NCI-H748 treated with DMSO at 0.1 percent for 48 hours (cell line): Measurements from ENCODE around the gene SOX6.
"Not testable (repeated sequence)": the region's sequence is repeated elsewhere in the genome, so short reads cannot be mapped to it uniquely, and the experiment has no call there.

Source experiments
- DNase-seq: peaks from one replicate; lab custom pipeline; 2025; lab: John Stamatoyannopoulos, UW

The SOX6 gene

GRCh38 chr11:16040151-16040550 is 316.2 kb downstream of the SOX6 start:
- DNase-seq: no peak

DNA sequence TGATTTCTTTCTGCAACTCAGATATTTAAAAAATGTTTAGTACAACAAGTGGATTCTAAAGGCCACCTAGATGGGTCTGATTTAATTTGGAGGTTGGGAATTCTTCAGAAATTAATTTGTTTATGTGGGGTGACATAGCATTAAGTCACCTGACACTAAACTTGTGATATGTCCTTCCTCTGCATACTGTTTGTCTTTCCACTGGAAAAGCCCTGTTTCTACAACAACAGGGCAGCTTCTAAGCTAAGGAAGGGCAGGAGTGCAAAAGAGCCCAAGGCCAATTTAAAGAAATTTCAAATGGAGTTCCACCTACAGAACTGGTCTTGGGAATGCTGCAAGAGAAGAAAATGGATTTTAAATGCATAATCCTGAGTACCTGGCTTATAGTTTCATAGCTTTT is 319.2 kb downstream of the SOX6 start:
- DNase-seq: no peak

DNA sequence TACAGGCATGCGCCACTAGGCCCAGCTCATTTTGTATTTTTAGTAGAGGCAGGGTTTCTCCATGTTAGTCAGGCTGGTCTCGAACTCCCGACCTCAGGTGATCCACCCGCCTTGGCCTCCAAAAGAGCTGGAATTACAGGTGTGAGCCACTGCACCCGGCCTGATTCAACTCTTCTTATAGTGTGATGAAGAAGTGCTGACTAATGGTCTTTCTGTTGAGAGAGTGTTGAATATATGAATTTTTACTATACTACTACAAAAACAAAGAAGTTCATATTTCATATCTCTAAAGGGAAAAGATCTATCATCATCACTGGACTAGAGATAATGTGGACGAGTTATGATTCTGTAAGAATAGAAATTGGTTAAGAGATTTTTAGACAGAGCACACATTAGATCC is 320.1 kb downstream of the SOX6 start:
- DNase-seq: no peak

GRCh38 chr11:16034074-16034473 is 322.3 kb downstream of the SOX6 start:
- DNase-seq: no peak

DNA sequence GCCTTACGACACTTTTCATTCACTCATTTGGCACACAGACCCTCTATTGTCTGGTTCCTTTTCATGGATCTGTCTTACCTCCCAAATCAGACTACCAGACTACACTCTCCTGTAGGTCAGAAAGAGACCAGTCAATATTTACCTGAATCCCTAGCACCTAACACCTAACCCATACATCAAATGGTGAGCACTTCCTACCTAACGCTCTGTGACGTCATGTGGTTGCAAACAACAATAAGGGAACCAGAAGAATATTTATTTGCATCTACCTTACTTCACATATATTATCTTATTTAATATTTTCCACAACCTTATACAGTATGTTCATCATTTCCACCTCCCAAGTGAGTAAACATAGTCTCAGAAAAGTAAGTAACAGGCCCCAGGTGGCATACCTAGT is 323.4 kb downstream of the SOX6 start:
- no peak for DNase-seq

GRCh38 chr11:16031210-16031609 is 325.1 kb downstream of the SOX6 start:
- DNase-seq: no peak

GRCh38 chr11:16030664-16031063 is 325.7 kb downstream of the SOX6 start:
- no peak for DNase-seq

DNA sequence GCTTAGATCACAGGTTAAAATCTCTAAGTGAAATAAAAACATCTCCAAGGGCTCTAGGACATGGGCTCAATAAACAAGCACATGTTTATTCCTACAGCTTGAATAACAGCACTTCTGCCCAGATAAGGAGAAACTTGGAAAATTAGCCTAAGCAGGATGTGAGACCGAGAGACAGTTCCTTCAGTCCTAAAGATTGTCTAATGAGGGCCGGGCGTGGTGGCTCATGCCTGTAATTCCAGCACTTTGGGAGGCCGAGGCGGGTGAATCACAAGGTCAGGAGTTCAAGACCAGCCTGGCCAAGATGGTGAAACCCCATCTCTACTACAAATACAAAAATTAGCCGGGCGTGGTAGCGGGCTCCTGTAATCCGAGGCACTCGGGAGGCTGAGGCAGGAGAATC is 327.2 kb downstream of the SOX6 start:
- DNase-seq: not testable (repeated sequence)

DNA sequence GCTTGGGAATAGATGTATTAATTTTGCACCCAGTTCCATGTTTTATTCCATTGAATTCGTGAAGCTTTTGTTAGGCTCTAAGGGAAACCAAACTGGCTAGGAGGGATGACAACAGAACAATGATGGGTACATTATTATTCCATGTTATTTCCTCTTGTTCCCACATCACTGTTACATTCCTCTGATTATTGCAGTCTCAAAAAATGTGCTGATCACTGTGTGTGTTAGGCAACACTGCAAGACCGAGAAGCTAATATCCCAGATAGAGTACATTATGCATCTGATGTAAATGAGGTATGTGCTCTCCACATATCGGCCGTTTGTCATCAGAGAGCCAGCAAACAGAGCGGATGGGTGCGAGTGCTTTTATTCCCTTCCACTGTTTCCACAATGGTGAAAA is 327.9 kb downstream of the SOX6 start:
- DNase-seq: no peak

DNA sequence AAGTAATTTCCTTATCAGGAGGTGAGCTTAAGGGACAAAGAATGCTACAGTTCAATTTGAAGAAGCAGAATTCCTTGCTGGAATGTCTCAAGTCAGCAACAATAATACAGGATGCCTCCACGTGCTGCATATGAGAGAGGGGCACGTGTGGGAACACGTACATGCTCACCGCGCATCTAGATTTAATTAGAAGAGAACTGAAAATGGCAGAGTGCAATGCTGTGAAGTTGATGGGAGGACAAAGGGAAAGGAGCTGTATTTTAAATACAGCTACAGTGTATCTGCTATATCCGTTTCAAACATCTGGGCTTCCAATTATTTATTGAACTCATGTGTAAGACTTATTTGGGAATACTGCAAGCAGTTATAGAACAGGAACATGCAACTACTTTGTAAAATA is 328.7 kb downstream of the SOX6 start:
- no peak for DNase-seq

DNA sequence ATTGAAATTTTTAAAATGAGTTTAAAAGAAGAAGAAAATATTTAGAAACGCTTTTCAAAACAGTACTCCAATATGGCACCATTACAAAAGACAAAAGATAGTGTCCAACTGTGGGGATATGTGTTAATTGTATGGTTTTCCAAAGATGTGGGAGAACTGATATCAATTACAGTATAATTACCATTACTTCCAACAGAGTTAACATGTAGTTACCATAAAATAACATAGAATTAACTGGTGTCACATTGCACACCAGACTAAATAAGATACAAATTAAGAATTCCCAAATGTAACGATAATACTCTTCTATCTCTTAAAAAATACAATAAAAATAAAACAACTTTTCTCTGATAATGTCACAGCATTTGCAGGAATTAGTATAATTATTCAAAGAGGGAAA is 329.5 kb downstream of the SOX6 start:
- no peak for DNase-seq

DNA sequence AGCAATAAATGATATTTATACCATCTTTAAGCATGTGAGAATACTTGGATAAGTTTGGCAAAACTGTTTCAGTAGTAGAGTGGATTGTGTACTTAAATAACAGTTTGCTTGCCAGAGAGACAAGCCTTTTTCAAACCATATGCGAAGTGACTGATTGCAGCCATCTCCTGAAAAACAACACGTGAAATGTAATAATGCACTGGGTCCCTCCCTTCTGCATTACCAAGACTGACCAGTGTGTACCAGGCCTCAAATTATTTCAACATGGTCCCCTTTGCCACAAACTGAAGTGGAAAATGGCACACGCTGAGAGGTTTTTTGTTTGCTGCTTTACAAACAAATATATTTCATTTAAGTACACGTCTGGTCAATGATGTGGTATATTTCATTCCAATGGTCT is 337.4 kb downstream of the SOX6 start:
- no peak for DNase-seq

DNA sequence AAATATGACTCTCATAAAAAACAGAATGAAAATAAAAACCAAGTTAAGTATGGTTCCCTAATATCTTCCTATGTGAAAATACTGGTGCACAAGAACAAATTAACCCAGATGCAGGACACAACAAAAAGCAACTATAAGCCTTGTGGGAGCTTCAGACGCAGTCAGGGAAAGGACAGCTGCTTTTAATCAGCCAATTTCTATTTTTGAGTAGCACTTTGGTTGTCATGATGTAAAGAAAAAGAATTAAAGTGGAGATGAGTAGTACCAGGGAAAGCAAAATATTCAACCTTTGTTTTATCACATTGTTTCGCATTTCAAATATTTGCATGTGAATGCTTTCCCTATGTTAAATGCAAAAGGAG is 339.9 kb downstream of the SOX6 start:
- DNase-seq: no peak

GRCh38 chr11:16015741-16016467 is 340.4 kb downstream of the SOX6 start:
- DNase-seq: no peak

- no peak for DNase-seq
Observed at GRCh38 chr11:16013649-16014275, 342.6 kb downstream of the SOX6 start.

GRCh38 chr11:16013242-16013641 is 343.1 kb downstream of the SOX6 start:
- no peak for DNase-seq

- DNase-seq: no peak
Observed at GRCh38 chr11:16012125-16012751, 344.1 kb downstream of the SOX6 start.

DNA sequence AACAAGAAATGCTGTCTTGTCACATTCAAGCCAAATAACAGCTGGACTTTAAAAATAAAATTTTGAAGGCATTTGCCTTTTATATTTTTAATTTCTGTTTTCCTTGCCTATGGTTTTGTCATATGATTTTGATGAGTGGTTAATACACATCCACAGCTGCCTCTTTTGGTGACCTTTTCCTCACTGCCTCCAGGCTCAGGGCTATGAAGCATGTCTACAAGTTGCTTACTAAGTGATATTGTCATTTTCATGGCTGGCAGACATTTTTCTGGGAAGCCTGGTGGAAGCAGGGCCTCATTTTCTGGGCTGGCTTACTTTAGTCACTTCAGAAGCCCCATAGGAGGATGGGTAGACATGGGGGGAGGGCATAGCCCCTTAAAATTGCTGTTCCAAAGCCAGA is 344.9 kb downstream of the SOX6 start:
- no peak for DNase-seq

DNA sequence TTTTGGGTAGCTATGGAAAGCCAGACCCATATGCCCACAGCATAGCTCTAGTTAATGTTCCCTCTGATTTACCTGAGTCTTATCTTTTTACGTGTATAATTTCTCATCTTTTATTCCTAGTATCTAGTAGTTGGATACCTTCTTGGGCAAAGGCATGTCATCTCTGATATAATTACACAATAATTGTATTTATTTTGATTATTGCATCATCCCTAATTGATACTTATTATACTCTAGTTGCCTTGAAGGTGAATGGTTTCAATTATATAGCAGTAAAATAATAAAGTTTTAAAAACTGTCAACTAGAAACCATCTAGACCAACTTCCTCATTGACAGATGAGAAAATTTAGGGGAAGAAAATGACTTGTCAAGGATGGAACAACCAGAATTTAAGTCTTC is 347.3 kb downstream of the SOX6 start:
- no peak for DNase-seq

- no peak for DNase-seq
Observed at GRCh38 chr11:16007514-16007913, 348.8 kb downstream of the SOX6 start.

DNA sequence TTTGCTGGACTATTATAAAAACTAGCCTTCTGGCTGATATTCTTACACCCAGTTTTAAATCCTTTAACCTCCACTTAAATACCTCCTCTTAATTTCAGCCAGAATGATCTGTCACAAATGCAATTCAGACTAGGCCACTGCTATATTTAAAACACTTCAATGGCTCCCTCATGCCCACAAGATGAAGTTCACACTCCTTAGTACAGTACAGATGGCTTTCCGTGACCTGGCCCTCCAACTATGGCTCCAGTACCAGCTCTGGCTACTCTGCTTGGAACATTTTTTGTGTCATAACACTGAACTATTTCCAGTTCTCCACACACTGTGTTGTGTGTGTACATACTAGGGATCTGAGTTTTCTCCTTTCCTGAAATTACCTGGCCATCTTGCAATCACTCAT is 353.4 kb downstream of the SOX6 start:
- DNase-seq: no peak

DNA sequence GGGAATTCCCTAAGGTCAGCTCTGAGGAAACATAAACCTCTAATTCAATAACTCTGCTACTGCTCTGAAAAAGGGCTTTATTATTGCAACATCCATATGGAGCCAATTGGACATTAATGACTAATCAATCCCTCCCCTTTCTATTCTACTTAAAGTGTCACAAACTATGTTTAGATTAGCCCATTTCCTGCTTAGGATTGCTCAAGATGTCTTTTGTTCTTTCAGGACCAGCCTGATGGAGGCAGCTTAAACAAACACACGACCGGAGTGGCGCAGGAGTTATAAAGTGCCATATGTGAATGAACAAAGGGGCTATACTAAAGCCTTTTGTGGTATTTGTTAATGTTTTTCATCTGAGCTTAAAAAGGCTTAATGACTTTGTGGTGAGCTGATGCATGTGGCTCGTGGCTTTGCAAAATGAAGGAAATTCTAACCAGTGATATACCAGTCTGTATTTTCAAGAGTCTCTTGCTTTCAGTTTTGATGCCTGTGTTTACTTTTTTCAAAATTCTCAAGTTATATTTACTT is 354.4 kb downstream of the SOX6 start:
- peak; percentile 99 for DNase-seq

- peak; percentile 41 for DNase-seq
Observed at GRCh38 chr11:16001044-16001568, 355.2 kb downstream of the SOX6 start.
